NB4 (cell line): Measurements from ENCODE around the gene TNKS2.

Source experiments
- MYC ChIP-seq: IDR thresholded peaks from 2 replicates; pipeline ENCODE4 v1.6.1; 2011; ENCODE audit warnings: low read depth, low read length
- POLR2A ChIP-seq: IDR thresholded peaks from 2 replicates; pipeline ENCODE4 v1.6.1; 2011; ENCODE audit warnings: mild to moderate bottlenecking; ENCODE audit not compliant: insufficient read length; ENCODE audit errors: extremely low read depth
- TF ChIP-seq, protein P1 (sequence below): IDR thresholded peaks from one replicate; pipeline ENCODE4 v1.5.1; 2012; ENCODE audit warnings: low read depth, low read length
- TF ChIP-seq, protein P2 (sequence below): IDR thresholded peaks from 2 replicates; pipeline ENCODE4 v1.6.1; 2011; ENCODE audit warnings: low read depth, low read length

DNA sequence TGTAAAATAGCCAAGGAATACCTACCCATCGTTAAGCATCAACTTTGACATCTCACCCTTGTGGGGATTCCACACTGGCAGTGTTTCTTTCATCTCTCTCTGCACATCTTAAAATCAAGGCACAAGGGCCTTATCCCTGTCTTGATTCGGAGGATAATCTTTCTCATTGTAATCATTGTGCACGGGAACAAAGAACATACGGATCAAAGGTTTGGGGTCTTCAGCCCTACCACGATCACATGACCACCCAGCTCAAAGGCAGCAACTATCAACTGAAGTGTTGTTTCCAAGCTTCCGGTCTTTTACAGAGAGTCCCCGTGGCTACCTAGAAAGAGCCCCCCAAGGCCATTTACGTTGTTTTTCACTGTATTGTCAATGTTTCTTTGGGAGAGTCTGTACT is 99.2 kb downstream of the TNKS2 start:
- TF ChIP-seq POLR2A (no peak), MYC (no peak)
- TF ChIP-seq, protein P1, sequence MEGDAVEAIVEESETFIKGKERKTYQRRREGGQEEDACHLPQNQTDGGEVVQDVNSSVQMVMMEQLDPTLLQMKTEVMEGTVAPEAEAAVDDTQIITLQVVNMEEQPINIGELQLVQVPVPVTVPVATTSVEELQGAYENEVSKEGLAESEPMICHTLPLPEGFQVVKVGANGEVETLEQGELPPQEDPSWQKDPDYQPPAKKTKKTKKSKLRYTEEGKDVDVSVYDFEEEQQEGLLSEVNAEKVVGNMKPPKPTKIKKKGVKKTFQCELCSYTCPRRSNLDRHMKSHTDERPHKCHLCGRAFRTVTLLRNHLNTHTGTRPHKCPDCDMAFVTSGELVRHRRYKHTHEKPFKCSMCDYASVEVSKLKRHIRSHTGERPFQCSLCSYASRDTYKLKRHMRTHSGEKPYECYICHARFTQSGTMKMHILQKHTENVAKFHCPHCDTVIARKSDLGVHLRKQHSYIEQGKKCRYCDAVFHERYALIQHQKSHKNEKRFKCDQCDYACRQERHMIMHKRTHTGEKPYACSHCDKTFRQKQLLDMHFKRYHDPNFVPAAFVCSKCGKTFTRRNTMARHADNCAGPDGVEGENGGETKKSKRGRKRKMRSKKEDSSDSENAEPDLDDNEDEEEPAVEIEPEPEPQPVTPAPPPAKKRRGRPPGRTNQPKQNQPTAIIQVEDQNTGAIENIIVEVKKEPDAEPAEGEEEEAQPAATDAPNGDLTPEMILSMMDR, result no peak
- TF ChIP-seq, protein P2, sequence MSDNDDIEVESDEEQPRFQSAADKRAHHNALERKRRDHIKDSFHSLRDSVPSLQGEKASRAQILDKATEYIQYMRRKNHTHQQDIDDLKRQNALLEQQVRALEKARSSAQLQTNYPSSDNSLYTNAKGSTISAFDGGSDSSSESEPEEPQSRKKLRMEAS, result no peak
